Spleen (tissue), 7 donors: Measurements from ENCODE around the gene FBXL2.

ENCODE experiments used
- CTCF ChIP-seq, 11 experiments: fragments of 200-600 bp in 7 of 11; fragments of 450-650 bp in 4 of 11; sonication (generic) in 4 of 11; IDR thresholded peaks in 8 of 11; conservative IDR thresholded peaks in 3 of 11; 1 replicate in 7 of 11; 2 replicates in 4 of 11; pipeline versions ENCODE4 v1.4.0 to v1.8.0; 2016 to 2021; ENCODE audit warnings: antibody characterized with exemption in 11 of 11, inconsistent platforms in 4 of 11, mild to moderate bottlenecking in 1 of 11
- POLR2A ChIP-seq, 3 donors: fragments of 450-650 bp; IDR thresholded peaks; one replicate each; pipeline ENCODE4 v1.5.1; 2017; ENCODE audit warnings: antibody characterized with exemption in 3 of 3, mild to moderate bottlenecking in 1 of 3
- POLR2AphosphoS5 ChIP-seq, 3 donors: sonication (generic); formaldehyde crosslinking; IDR thresholded peaks; one replicate each; pipeline ENCODE4 v1.5.1; 2017; ENCODE audit warnings: antibody characterized with exemption in 3 of 3
- donor health status: DM: no; HTN: no; CAD: no; lungs with moderate emphysema.
- donor health status: DM: no; HTN: no; CAD: no.
- donor health status: DM: no; HTN: no; CAD: no.

- TF ChIP-seq CTCF (IDR thresholded peaks at IDR 0.05 in 8 of 11, conservative IDR thresholded peaks at IDR 0.05 in 3 of 11) = no peak
- no peak for TF ChIP-seq POLR2A (IDR thresholded peaks at IDR 0.05)
- no peak for TF ChIP-seq POLR2AphosphoS5 (IDR thresholded peaks at IDR 0.05)
Observed at GRCh38 chr3:33380653-33381052, 103.4 kb downstream of the FBXL2 start.
